ENCODE measurements around the gene HPCAL1. TPM values are rescaled to one million over a fixed set of nuclear protein-coding genes. Genes with fewer than 3 reads are reported as not detected.

Gene HPCAL1
- total and polyA plus RNA-seq, 2 of the 8 experiments (the other 6 are each of a cell fraction or from before 2014, with no cell fraction given): 5.8 to 8.6 TPM

GRCh38 chr2:10447895-10448575, 145.3 kb downstream of the HPCAL1 start, which contains the start of gene ODC1 (continued):
- TF ChIP-seq, protein P1, sequence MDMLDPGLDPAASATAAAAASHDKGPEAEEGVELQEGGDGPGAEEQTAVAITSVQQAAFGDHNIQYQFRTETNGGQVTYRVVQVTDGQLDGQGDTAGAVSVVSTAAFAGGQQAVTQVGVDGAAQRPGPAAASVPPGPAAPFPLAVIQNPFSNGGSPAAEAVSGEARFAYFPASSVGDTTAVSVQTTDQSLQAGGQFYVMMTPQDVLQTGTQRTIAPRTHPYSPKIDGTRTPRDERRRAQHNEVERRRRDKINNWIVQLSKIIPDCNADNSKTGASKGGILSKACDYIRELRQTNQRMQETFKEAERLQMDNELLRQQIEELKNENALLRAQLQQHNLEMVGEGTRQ (IDR thresholded peaks at IDR 0.05; ENCODE audit: low read length): peak; percentile 51; the same call in 1 of the 2 replicates
- TF ChIP-seq SIN3A (conservative IDR thresholded peaks at IDR 0.05 in 1 of 2, IDR thresholded peaks at IDR 0.05 in 1 of 2; ENCODE audit: low read depth in 1 of 2, low read length in 2 of 2): 0 out of 4 replicates have a peak, but pooled peaks of 1 of the 2 experiments have one; percentile 7
- no peak for TF ChIP-seq KDM1A (IDR thresholded peaks at IDR 0.05; ENCODE audit: borderline replicate concordance, low read length)
- TF ChIP-seq, protein P2, sequence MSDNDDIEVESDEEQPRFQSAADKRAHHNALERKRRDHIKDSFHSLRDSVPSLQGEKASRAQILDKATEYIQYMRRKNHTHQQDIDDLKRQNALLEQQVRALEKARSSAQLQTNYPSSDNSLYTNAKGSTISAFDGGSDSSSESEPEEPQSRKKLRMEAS (IDR thresholded peaks at IDR 0.05): peak; percentile 99
- TF ChIP-seq EP300 (IDR thresholded peaks at IDR 0.05; ENCODE audit: borderline replicate concordance in 1 of 2, low read depth in 2 of 2, low read length in 2 of 2): no peak
- peak; percentile 21; the same call in 1 of the 2 replicates for TF ChIP-seq TEAD4 (IDR thresholded peaks at IDR 0.05; ENCODE audit: low read depth, low read length)
- TF ChIP-seq TCF12 (IDR thresholded peaks at IDR 0.05; ENCODE audit: low read depth, low read length): 0 out of 2 replicates have a peak, but pooled peaks have one; percentile 51
- peak; percentile 24 to 47; a peak in 2 of 3 replicates for TF ChIP-seq POLR2A (IDR thresholded peaks at IDR 0.05; ENCODE audit: control extremely low read depth in 1 of 2, low read depth in 2 of 2, low read length in 2 of 2)
